ENCODE results near the gene ANO9.
"Not testable (repeated sequence)": the region's sequence is repeated elsewhere in the genome, so short reads cannot be mapped to it uniquely, and the experiment has no call there.

The ANO9 gene

GRCh38 chr11:471468-472145 is 29.8 kb upstream of the ANO9 start:
- no peak for DNase-seq (ENCODE audit: low read depth in 3 of 3, low spot score in 1 of 3)

- no peak for DNase-seq (ENCODE audit: low read depth in 3 of 3, low spot score in 1 of 3)
Observed at GRCh38 chr11:469684-470560, 28.1 kb upstream of the ANO9 start.

- not testable (repeated sequence) for DNase-seq (ENCODE audit: low read depth in 3 of 3, low spot score in 1 of 3)
Observed at GRCh38 chr11:469026-469683, 27.3 kb upstream of the ANO9 start.

GRCh38 chr11:468493-468892 is 26.7 kb upstream of the ANO9 start:
- DNase-seq (ENCODE audit: low read depth in 3 of 3, low spot score in 1 of 3), result no peak

- no peak for DNase-seq (ENCODE audit: low read depth in 3 of 3, low spot score in 1 of 3)
Observed at GRCh38 chr11:468036-468435, 26.2 kb upstream of the ANO9 start.

- DNase-seq (ENCODE audit: low read depth in 3 of 3, low spot score in 1 of 3), result no peak
Observed at GRCh38 chr11:465896-466530, 24.2 kb upstream of the ANO9 start.

- DNase-seq (ENCODE audit: low read depth in 3 of 3, low spot score in 1 of 3), result no peak
Observed at GRCh38 chr11:464316-464715, 22.5 kb upstream of the ANO9 start.

GRCh38 chr11:462107-462890 is 20.5 kb upstream of the ANO9 start:
- no peak for DNase-seq (ENCODE audit: low read depth in 3 of 3, low spot score in 1 of 3)

- no peak for DNase-seq (ENCODE audit: low read depth in 3 of 3, low spot score in 1 of 3)
Observed at GRCh38 chr11:461626-462025, 19.8 kb upstream of the ANO9 start.

- DNase-seq (ENCODE audit: low read depth in 3 of 3, low spot score in 1 of 3), result no peak
Observed at GRCh38 chr11:460331-461199, 18.8 kb upstream of the ANO9 start.

GRCh38 chr11:459511-460220 is 17.9 kb upstream of the ANO9 start:
- DNase-seq (ENCODE audit: low read depth in 3 of 3, low spot score in 1 of 3), result no peak

- DNase-seq (ENCODE audit: low read depth in 3 of 3, low spot score in 1 of 3), result no peak
Observed at GRCh38 chr11:457111-457760, 15.4 kb upstream of the ANO9 start.

GRCh38 chr11:456533-456932 is 14.7 kb upstream of the ANO9 start:
- DNase-seq (ENCODE audit: low read depth in 3 of 3, low spot score in 1 of 3), result no peak

- no peak for DNase-seq (ENCODE audit: low read depth in 3 of 3, low spot score in 1 of 3)
Observed at GRCh38 chr11:455566-456147, 13.8 kb upstream of the ANO9 start.

- no peak for DNase-seq (ENCODE audit: low read depth in 3 of 3, low spot score in 1 of 3)
Observed at GRCh38 chr11:454801-455565, 13.2 kb upstream of the ANO9 start.

GRCh38 chr11:454043-454442 is 12.2 kb upstream of the ANO9 start:
- DNase-seq (ENCODE audit: low read depth in 3 of 3, low spot score in 1 of 3), result no peak

- no peak for DNase-seq (ENCODE audit: low read depth in 3 of 3, low spot score in 1 of 3)
Observed at GRCh38 chr11:453564-453963, 11.8 kb upstream of the ANO9 start.

Measured in stimulated activated CD4-positive, alpha-beta T cell treated with anti-CD3 and anti-CD28 coated beads, TNF-alpha, amount 100 ng/mL, for 1 hour (primary cell).